Gastroesophageal sphincter (tissue), 3 donors: ENCODE measurements around the gene CIAO1.

ENCODE experiments used
- POLR2A ChIP-seq, 2 donors: fragments of 450-650 bp; IDR thresholded peaks; one replicate each; pipeline ENCODE4 v1.6.1; 2017; ENCODE audit warnings: antibody characterized with exemption in 2 of 2, mild to moderate bottlenecking in 2 of 2, moderate library complexity in 1 of 2
- POLR2AphosphoS5 ChIP-seq: sonication (generic); formaldehyde crosslinking; IDR thresholded peaks from one replicate; pipeline ENCODE4 v1.6.1; 2017; ENCODE audit warnings: antibody characterized with exemption
- TF ChIP-seq, protein P1 (sequence below), 4 experiments: fragments of 200-600 bp in 2 of 4; fragments of 450-650 bp in 2 of 4; sonication (generic) in 1 of 4; IDR thresholded peaks; one replicate each; pipeline ENCODE4 v1.5.1; 2017 to 2019; ENCODE audit warnings: antibody characterized with exemption in 4 of 4, mild to moderate bottlenecking in 2 of 4, moderate library complexity in 2 of 4

DNA sequence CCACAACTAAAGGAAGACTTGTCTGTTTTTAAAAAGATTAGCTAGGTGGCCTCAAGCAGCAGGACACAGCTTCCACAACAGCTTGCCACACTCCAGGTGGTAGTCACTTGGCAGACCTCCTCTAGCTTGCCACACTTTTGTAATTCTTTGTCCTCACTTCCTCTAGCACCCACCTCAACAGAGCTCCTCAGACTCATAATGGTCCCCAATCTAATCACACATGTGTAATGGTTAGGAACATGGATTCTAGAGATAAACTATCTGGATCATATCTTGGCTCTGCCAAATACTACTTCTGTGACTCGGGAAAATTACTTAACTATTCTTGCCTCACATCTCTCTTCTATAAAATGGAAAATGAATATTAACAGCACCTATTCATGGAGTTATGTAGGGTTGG is 35.8 kb downstream of the CIAO1 start:
- TF ChIP-seq POLR2A (IDR thresholded peaks at IDR 0.05) (no peak), POLR2AphosphoS5 (no peak)
- TF ChIP-seq, protein P1, sequence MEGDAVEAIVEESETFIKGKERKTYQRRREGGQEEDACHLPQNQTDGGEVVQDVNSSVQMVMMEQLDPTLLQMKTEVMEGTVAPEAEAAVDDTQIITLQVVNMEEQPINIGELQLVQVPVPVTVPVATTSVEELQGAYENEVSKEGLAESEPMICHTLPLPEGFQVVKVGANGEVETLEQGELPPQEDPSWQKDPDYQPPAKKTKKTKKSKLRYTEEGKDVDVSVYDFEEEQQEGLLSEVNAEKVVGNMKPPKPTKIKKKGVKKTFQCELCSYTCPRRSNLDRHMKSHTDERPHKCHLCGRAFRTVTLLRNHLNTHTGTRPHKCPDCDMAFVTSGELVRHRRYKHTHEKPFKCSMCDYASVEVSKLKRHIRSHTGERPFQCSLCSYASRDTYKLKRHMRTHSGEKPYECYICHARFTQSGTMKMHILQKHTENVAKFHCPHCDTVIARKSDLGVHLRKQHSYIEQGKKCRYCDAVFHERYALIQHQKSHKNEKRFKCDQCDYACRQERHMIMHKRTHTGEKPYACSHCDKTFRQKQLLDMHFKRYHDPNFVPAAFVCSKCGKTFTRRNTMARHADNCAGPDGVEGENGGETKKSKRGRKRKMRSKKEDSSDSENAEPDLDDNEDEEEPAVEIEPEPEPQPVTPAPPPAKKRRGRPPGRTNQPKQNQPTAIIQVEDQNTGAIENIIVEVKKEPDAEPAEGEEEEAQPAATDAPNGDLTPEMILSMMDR (IDR thresholded peaks at IDR 0.05): no peak
